ENCODE results near the gene ABI1.

Gene ABI1

DNA sequence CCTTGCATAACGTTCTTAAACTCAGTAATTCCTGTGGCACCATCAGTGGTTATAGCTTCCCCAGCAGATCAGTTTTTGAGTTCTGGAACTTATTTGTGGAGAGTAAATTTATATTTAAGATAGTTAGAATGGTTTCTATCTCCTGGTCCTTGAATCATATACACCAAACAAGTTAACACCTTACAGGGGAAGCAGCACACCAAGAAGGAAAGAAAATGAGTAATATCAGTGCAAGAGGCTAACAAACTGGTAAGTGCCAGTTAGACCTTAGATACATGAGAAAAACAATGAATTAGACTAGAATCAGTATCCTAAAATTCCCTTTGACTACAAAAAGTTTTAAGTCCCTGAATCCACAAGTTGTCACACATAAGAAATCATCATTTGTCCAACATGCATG lies 54.2 kb downstream of the ABI1 start:
- H3K9ac ChIP-seq (ENCODE audit: low read length) = no peak overlapping the region
- H3K27me3 ChIP-seq (ENCODE audit: control insufficient read depth in 1 of 2, insufficient read depth in 1 of 2, low read length in 2 of 2) = no peaks in the 10 kb centered on the region
- no peak overlapping the region for H3K14ac ChIP-seq (ENCODE audit: low read length in 2 of 2)
- H3K9me3 ChIP-seq (ENCODE audit: control insufficient read depth, low read length) = no peaks in the 10 kb centered on the region
- H3K4me2 ChIP-seq (ENCODE audit: low read length, poor library complexity, severe bottlenecking) = no peak overlapping the region
- peaks cover 20% of the 10 kb centered on the region for H3K79me1 ChIP-seq (replicated peaks; ENCODE audit: low read length, poor library complexity, severe bottlenecking)
- H3K4me1 ChIP-seq (ENCODE audit: control insufficient read depth, insufficient read depth, low read depth, low read length) = no peaks in the 10 kb centered on the region
- H2BK120ac ChIP-seq (ENCODE audit: low read depth, low read length) = no peak overlapping the region
- H4K91ac ChIP-seq (ENCODE audit: low read length) = no peak overlapping the region
- H3K18ac ChIP-seq (ENCODE audit: low read depth in 1 of 2, low read length in 2 of 2) = no peak overlapping the region
- no peak overlapping the region for H3K4me3 ChIP-seq (ENCODE audit: insufficient read depth in 1 of 2, low read depth in 1 of 2, low read length in 2 of 2)
- no peak overlapping the region for H3K27ac ChIP-seq (ENCODE audit: low read length, poor library complexity, severe bottlenecking)
- no peak overlapping the region for H2BK15ac ChIP-seq (ENCODE audit: low read depth, poor library complexity, severe bottlenecking)
- no peak overlapping the region for H2AFZ ChIP-seq (ENCODE audit: low read depth, low read length)
- no CpG with 5 or more reads among the region's 1 CpG for WGBS
- no peak for DNase-seq
- H2BK5ac ChIP-seq (ENCODE audit: low read depth, low read length, poor library complexity, severe bottlenecking) = no peak overlapping the region
- H3K4ac ChIP-seq (ENCODE audit: low read depth in 1 of 2, low read length in 2 of 2) = no peak overlapping the region
- H3K23ac ChIP-seq (ENCODE audit: low read length in 2 of 2) = no peak overlapping the region
- no peak overlapping the region for H4K8ac ChIP-seq (ENCODE audit: low read length)
- peaks cover 0 to 4% of the 10 kb centered on the region in 2 experiments for H3K36me3 ChIP-seq (ENCODE audit: control insufficient read depth in 1 of 2, insufficient read depth in 2 of 2, low read depth in 1 of 2, low read length in 2 of 2)
- H2AK5ac ChIP-seq (ENCODE audit: low read length, severe bottlenecking) = no peak overlapping the region
- H2BK12ac ChIP-seq (ENCODE audit: low read length in 2 of 2) = no peak overlapping the region

DNA sequence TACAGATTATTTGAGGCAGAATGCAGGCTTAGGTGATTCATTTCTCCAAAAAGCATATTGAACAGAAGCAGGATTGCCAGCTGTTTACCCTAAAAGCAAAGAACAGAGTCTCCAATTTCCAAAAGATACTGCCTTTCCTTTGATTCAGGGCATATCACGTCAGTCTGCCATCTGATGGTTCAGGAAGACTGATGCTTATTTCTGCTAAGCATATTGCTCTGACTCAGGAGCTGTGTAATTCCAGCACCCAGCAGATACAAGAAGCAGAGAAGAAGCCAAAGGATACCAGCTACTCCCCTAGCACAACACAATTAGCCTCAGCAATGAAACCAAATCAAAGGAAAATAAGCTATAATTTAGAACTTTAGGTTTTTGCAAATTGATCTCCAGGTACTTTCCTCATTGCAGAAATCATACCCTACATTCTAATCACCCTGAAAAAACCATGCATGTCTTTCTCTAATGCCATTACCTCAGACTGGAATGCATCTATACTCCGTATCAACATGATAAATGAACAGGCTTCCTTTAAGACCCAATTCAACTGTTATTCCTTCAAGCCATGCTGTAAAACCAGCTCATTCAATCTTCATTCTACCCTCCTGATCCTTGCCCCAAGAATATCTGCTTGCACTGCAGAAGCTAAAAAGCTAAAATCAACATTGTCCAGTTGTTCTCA lies 55.1 kb downstream of the ABI1 start:
- Histone ChIP-seq H3K9me3 (ENCODE audit: control insufficient read depth, low read length) (no peaks in the 10 kb centered on the region), H2BK120ac (ENCODE audit: low read depth, low read length) (no peak overlapping the region), H2BK15ac (ENCODE audit: low read depth, poor library complexity, severe bottlenecking) (no peak overlapping the region), H3K27ac (ENCODE audit: low read length, poor library complexity, severe bottlenecking) (no peak overlapping the region), H4K91ac (ENCODE audit: low read length) (no peak overlapping the region), H2AK5ac (ENCODE audit: low read length, severe bottlenecking) (no peak overlapping the region), H2AFZ (ENCODE audit: low read depth, low read length) (no peak overlapping the region), H2BK12ac (ENCODE audit: low read length in 2 of 2) (no peak overlapping the region), H3K4ac (ENCODE audit: low read depth in 1 of 2, low read length in 2 of 2) (no peak overlapping the region), H3K18ac (ENCODE audit: low read depth in 1 of 2, low read length in 2 of 2) (no peak overlapping the region), H3K4me2 (ENCODE audit: low read length, poor library complexity, severe bottlenecking) (no peak overlapping the region), H3K27me3 (ENCODE audit: control insufficient read depth in 1 of 2, insufficient read depth in 1 of 2, low read length in 2 of 2) (no peaks in the 10 kb centered on the region), H3K79me1 (replicated peaks; ENCODE audit: low read length, poor library complexity, severe bottlenecking) (peaks cover 20% of the 10 kb centered on the region), H2BK5ac (ENCODE audit: low read depth, low read length, poor library complexity, severe bottlenecking) (no peak overlapping the region), H3K9ac (ENCODE audit: low read length) (no peak overlapping the region), H3K23ac (ENCODE audit: low read length in 2 of 2) (no peak overlapping the region), H3K36me3 (ENCODE audit: control insufficient read depth in 1 of 2, insufficient read depth in 2 of 2, low read depth in 1 of 2, low read length in 2 of 2) (peaks cover 0 to 4% of the 10 kb centered on the region in 2 experiments), H3K4me1 (ENCODE audit: control insufficient read depth, insufficient read depth, low read depth, low read length) (no peaks in the 10 kb centered on the region), H3K14ac (ENCODE audit: low read length in 2 of 2) (no peak overlapping the region), H4K8ac (ENCODE audit: low read length) (no peak overlapping the region), H3K4me3 (ENCODE audit: insufficient read depth in 1 of 2, low read depth in 1 of 2, low read length in 2 of 2) (no peak overlapping the region)
- 73% methylated on average over 2 of the region's 2 CpGs for WGBS
- DNase-seq = peak; percentile 41

GRCh38 chr10:26804418-26805393 lies 56.1 kb downstream of the ABI1 start:
- Histone ChIP-seq H2BK5ac (ENCODE audit: low read depth, low read length, poor library complexity, severe bottlenecking) (no peak overlapping the region), H3K36me3 (ENCODE audit: control insufficient read depth in 1 of 2, insufficient read depth in 2 of 2, low read depth in 1 of 2, low read length in 2 of 2) (peaks cover 0 to 4% of the 10 kb centered on the region in 2 experiments), H2AK5ac (ENCODE audit: low read length, severe bottlenecking) (no peak overlapping the region), H3K27me3 (ENCODE audit: control insufficient read depth in 1 of 2, insufficient read depth in 1 of 2, low read length in 2 of 2) (no peaks in the 10 kb centered on the region), H3K4me2 (ENCODE audit: low read length, poor library complexity, severe bottlenecking) (no peak overlapping the region), H2BK15ac (ENCODE audit: low read depth, poor library complexity, severe bottlenecking) (no peak overlapping the region), H3K14ac (ENCODE audit: low read length in 2 of 2) (no peak overlapping the region), H3K23ac (ENCODE audit: low read length in 2 of 2) (no peak overlapping the region), H3K9me3 (ENCODE audit: control insufficient read depth, low read length) (no peaks in the 10 kb centered on the region), H3K4ac (ENCODE audit: low read depth in 1 of 2, low read length in 2 of 2) (no peak overlapping the region), H3K27ac (ENCODE audit: low read length, poor library complexity, severe bottlenecking) (no peak overlapping the region), H4K91ac (ENCODE audit: low read length) (no peak overlapping the region), H4K8ac (ENCODE audit: low read length) (no peak overlapping the region), H3K4me1 (ENCODE audit: control insufficient read depth, insufficient read depth, low read depth, low read length) (no peaks in the 10 kb centered on the region), H3K79me1 (replicated peaks; ENCODE audit: low read length, poor library complexity, severe bottlenecking) (peaks cover 22% of the 10 kb centered on the region), H2BK120ac (ENCODE audit: low read depth, low read length) (no peak overlapping the region), H2AFZ (ENCODE audit: low read depth, low read length) (no peak overlapping the region), H3K9ac (ENCODE audit: low read length) (no peak overlapping the region), H3K18ac (ENCODE audit: low read depth in 1 of 2, low read length in 2 of 2) (no peak overlapping the region), H2BK12ac (ENCODE audit: low read length in 2 of 2) (no peak overlapping the region), H3K4me3 (ENCODE audit: insufficient read depth in 1 of 2, low read depth in 1 of 2, low read length in 2 of 2) (no peak overlapping the region)
- DNase-seq = no peak
- 95% methylated on average over 3 of the region's 4 CpGs for WGBS

- Histone ChIP-seq H2AK5ac (ENCODE audit: low read length, severe bottlenecking) (no peak overlapping the region), H3K4ac (ENCODE audit: low read depth in 1 of 2, low read length in 2 of 2) (no peak overlapping the region), H3K4me1 (ENCODE audit: control insufficient read depth, insufficient read depth, low read depth, low read length) (no peaks in the 10 kb centered on the region), H3K9ac (ENCODE audit: low read length) (no peak overlapping the region), H3K23ac (ENCODE audit: low read length in 2 of 2) (no peak overlapping the region), H3K79me1 (replicated peaks; ENCODE audit: low read length, poor library complexity, severe bottlenecking) (peaks cover 18% of the 10 kb centered on the region), H3K36me3 (ENCODE audit: control insufficient read depth in 1 of 2, insufficient read depth in 2 of 2, low read depth in 1 of 2, low read length in 2 of 2) (peaks cover 0 to 4% of the 10 kb centered on the region in 2 experiments), H4K8ac (ENCODE audit: low read length) (no peak overlapping the region), H3K4me3 (ENCODE audit: insufficient read depth in 1 of 2, low read depth in 1 of 2, low read length in 2 of 2) (no peak overlapping the region), H3K18ac (ENCODE audit: low read depth in 1 of 2, low read length in 2 of 2) (no peak overlapping the region), H4K91ac (ENCODE audit: low read length) (no peak overlapping the region), H2BK120ac (ENCODE audit: low read depth, low read length) (no peak overlapping the region), H2BK12ac (ENCODE audit: low read length in 2 of 2) (no peak overlapping the region), H3K14ac (ENCODE audit: low read length in 2 of 2) (no peak overlapping the region), H2BK5ac (ENCODE audit: low read depth, low read length, poor library complexity, severe bottlenecking) (no peak overlapping the region), H2BK15ac (ENCODE audit: low read depth, poor library complexity, severe bottlenecking) (no peak overlapping the region), H3K4me2 (ENCODE audit: low read length, poor library complexity, severe bottlenecking) (no peak overlapping the region), H3K27me3 (ENCODE audit: control insufficient read depth in 1 of 2, insufficient read depth in 1 of 2, low read length in 2 of 2) (no peaks in the 10 kb centered on the region), H2AFZ (ENCODE audit: low read depth, low read length) (no peak overlapping the region), H3K27ac (ENCODE audit: low read length, poor library complexity, severe bottlenecking) (no peak overlapping the region), H3K9me3 (ENCODE audit: control insufficient read depth, low read length) (no peaks in the 10 kb centered on the region)
- DNase-seq = no peak
- WGBS = 84% methylated on average over 3 of the region's 4 CpGs
Observed at GRCh38 chr10:26803849-26804248, 56.9 kb downstream of the ABI1 start.

Measured in mesenchymal stem cell (in vitro differentiated cells and primary cell).